GM19193 (cell line): ENCODE measurements around the gene DRG1.

Experiments used
- POLR2A ChIP-seq: IDR thresholded peaks from 4 replicates; pipeline ENCODE4 v1.6.1; 2011; ENCODE audit not compliant: insufficient read depth, insufficient read length; ENCODE audit errors: extremely low read depth

The DRG1 gene

DNA sequence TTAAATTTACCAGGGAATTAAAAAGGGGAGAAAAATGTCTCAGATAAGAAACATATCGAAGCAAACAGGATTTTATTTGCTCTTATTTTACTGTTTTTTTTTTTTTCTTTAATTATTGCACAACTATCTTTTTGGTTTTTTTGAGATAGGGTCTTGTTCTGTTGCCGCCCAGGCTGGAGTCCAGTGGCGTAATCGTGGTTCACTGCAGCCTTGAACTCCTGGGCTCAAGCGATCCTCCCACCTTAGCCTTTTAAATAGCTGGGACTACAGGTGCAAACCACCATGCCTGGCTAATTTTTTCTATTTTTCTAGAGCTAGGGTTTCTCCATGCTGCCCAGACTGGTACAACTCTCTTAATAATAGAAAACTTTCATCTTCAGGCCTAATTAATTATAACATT lies 32.5 kb downstream of the DRG1 start:
- TF ChIP-seq POLR2A = no peak

DNA sequence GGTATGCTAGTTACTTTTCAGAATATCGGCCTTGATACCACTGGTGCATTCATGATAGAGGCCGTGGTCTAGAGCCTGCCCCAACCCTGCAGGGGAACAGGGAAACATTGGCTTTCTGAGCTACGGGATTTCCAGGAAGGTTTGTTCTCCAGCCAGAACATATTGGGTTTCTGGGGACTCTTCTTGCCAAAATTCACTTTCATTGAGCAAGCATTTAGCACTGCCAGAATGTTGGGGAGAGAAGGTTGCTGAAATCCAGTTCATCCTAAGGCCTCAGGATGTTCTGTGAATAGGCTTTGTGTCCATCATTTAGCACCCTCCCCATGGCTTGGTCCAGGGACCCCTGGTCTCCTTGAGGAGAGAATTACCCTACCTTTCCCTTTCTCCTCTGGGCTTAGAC lies 36.7 kb downstream of the DRG1 start:
- TF ChIP-seq POLR2A = no peak

DNA sequence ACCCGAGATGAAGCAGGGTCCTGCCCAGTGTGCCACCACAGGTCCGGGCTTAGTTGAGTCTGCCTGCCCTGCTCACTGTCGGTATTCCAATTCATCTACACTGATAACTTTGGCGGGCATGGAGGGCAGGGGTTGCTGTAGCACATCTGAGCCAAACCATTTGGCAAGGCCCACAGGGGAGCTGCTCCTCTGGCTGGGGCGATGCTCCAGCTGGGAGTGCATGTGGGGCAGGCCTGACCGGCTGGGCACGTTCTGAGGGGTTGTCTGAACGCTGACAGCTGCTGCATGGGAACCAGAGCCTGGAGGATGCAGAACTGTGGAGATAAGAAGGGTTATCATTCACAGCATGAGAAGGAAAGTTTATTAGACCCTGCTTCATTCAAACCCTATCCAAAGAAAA lies 40.4 kb downstream of the DRG1 start:
- no peak for TF ChIP-seq POLR2A

DNA sequence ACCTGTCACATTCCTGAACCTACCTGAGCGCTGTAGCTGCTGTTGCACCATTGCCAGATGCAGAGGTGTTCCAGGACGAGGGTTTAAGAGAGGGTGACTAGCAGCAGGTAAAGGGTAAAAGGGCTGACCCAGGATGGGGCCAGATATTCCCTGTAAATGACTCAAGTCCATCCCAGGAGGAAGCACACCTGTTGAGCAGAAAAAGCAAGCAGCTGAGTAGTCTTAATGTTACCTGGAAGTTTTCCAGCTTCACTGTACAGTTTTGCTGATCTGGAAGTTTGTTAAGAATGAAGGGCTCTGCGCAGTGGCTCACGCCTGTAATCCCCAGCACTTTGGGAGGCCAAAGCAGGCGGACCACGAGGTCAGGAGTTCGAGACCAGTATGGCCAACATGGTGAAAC lies 41.3 kb downstream of the DRG1 start:
- no peak for TF ChIP-seq POLR2A

DNA sequence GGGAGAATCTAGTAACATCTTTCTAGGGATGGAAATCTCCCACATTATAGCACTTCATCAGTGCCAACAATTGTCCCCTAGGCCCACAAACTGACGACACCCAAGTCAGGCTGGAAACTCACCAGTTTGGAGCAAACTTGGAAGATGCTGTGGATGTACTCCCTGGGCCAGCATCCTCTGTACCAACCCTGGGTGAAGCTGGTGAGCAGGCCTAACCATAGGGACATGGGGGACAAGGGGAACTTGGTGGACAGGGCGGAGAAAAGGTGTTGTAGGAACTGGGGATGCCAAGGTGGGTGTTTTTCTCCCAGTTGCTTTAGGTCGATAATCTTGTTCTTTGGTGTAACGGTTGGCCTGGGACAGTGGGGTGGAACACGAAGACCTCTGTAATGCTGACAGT lies 42.2 kb downstream of the DRG1 start:
- TF ChIP-seq POLR2A = no peak

DNA sequence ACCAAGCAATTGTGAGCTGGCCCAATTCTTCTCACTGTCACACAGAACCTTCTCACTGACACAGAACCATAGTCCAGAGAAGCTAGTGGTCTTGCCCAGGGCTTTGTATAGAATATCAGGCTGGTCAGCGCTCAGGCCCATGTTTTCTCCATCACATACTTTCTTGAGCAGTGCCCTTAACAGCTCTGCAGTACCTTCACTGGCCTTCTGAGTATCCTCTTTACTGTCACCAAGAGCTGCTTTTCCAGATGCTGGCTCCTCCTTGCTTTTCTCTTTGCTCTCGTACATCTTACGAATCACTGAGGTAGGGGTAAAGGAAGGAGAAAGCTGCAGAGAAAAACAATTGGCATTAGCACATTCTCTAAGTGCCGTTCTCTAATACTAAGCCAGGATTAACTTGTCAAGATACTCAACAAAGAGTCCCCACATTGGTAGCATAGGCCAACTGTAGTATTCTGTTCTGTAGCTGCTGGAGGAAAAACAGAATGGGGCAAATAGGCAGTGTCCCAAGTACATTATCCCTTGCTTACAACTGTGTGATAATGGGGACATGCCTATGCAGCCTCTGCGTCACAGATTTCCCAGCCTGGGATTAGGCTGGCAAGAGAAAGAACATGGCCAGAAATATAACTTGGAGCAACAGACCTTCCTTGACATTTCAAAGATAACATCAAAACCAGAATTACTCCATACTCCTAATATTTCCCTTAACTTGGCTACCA lies 43.5 kb downstream of the DRG1 start:
- no peak for TF ChIP-seq POLR2A

DNA sequence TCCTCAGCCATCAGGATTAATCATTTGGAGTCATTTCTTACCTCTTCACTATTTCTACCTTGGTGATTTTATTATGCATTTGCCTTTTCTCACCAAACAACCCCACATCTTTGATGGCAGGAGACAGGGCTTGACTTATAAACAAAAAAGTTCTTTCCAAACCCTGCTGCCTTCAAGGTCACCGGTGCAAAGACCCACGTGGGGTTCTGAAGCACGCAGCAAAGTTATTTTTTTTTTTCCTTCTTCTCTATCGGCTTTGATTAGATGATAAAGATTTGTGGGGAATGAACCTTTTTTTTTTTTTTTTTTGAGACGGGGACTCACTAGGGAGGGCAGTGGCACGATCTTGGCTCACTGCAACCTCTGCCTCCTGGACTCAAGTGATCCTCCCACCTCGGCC lies 44.1 kb downstream of the DRG1 start:
- TF ChIP-seq POLR2A = no peak

DNA sequence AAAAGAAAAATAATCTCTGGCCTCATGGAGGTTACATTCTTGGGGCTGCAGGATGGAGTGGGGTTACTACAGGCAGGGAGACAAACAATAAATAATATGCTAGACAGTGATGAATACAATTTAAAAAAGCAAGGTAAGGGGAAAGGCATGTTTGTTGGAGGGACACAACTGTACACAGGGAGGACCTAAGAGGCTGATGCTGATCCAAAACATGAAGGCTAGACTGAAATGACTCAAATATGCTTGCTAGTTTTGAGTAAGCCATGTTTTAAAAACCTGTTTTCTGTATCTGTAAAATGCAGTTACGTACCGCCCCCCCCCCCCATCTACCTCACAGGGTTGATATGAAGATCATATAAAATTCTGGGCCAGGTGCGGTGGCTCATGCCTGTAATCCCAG lies 46.2 kb downstream of the DRG1 start:
- no peak for TF ChIP-seq POLR2A

DNA sequence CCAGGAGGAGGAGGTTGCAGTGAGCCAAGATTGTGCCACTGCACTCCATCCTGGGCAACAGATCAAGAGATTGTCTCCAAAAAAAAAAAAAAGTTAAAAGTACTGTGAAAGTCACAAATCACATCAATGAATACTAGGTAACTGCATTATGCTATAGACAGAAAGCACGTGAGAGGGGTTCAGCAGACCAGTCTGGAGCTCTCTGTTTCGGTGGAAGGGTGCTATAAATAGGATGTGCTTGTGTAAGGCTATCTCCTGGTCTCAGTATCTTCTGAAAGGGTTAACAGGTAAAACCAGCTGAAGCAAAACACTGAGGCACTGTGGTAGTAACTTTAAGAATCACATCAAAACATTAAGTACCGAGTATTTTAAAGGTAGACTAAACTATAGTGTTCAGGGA lies 46.8 kb downstream of the DRG1 start:
- TF ChIP-seq POLR2A = no peak

DNA sequence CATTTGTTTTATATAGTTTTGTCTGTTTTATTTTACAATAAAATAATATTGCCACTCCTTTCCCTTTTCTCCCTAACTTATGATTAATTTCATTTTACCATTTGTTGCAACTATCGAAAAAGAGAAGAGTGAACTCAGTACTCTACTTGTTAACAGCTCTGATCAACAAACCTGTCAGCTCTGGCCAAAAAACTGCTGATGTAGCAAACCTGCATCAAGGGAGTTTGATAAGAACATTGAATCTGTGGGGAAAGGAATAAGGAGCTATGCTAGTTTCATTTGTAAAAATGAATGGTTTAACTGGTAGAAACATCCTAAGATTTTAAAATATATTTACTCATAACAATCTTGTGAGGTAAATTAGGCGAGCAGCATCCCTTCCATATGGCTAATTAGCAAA lies 47.4 kb downstream of the DRG1 start:
- TF ChIP-seq POLR2A = no peak

DNA sequence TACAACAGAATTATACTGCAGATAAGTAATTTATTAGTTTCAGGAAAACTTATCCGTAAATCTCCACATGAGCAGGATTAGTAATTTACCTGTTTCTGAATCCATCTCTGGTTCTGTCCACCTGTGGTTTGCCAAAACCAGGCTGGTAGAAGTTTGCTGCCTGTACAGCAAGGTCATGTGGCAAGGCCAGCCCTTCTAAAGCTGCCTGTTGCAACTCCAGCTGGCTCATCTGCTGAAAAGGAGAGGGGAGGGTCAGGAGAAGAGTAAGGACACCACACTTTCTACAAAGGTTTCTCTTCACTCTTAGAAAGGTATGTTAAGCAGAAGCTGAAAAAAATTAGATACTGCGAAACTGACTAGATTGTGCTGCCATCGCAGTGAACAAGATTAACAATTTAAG lies 47.9 kb downstream of the DRG1 start:
- TF ChIP-seq POLR2A = no peak

DNA sequence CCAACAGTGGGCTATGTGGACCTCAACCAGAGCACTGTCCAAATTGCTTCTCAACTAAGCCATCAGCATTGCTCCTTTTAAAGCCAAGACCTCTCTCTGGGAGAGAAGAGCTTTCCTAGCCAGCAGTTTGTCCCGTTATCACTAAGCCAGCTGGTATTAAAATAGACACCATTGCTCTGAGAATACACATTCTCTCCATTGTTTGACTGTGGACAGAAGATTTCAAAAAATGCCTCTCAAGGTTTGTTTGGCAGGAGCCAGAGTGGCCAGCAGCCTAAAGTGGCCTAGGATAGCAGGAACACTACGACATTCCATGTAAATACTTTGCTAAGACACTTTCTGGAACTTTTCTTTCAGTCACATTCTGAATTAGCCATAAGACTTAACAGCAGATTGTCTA lies 49.0 kb downstream of the DRG1 start:
- TF ChIP-seq POLR2A = no peak

DNA sequence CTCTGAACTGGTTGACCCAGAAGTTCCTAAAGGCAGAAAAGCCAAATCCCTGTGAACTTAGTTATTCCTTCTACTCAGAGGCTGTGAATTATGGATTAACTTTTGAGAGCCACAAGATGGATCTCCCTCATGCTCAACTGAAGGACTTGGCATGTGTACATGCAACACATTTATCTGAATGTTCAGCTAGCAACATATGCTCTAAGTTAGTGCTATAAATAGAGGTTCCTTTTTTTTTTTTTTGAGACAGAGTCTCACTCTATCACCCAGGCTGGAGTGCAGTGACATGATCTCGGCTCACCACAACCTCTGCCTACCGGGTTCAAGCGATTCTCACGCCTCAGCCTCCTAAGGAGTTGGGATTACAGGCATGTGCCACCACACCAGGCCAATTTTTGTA lies 50.1 kb downstream of the DRG1 start:
- TF ChIP-seq POLR2A = no peak

DNA sequence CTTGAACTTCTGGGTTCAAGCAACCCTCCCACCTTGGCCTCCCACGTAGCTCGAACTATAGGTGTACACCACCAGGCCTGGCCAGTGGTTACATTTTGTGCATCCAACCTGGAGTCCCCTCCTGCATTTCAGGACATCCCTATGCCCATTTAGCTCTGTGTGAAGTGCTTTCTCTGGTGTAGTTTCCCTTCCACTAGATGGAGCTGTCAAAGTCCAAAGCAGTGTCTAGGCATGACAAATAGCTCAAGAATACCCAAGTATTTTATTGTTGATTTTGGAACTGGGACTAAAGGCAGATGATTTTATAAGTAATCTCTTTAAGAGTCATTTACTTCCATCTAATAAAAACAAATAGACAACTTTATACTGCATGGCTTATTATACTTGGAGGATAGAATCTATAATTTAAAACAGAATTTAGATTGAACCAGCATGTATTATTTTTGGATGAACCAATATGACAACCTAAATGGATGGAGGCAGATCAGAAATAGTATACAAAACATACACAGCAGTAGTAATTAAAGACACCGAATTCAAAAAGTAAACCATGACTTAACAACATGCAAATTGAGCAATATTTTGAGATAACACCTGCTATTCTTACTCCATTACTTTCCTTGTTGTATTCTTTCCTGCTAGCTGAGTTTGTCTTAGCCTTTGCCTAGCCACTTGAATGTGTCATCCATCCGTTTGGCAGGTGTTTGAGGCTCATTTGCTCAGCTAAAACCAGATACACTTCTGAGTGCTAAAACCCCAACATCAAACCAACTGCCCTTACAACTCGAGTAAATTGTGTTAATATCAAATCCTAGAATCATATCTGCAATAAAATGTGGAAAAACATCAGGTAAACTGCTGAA lies 52.5 kb downstream of the DRG1 start:
- TF ChIP-seq POLR2A = no peak

DNA sequence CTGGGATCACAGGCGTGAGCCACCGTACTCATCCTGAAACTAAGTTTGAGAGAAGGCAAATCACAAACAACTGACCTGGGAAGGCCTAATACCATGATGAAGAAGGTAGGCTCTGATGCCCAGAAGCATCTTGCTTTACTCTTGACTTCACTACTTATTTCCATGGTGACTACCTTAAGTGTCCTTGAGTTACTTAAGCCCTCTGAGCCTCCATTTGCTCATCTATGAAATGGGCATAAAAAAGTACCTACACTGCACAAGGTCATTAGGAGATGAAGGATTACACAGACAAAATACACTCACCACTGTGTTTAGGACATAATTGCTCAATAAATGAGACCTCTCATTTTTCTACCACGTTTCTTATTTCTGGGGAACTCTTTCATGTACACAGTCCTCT lies 62.3 kb downstream of the DRG1 start:
- TF ChIP-seq POLR2A = no peak

DNA sequence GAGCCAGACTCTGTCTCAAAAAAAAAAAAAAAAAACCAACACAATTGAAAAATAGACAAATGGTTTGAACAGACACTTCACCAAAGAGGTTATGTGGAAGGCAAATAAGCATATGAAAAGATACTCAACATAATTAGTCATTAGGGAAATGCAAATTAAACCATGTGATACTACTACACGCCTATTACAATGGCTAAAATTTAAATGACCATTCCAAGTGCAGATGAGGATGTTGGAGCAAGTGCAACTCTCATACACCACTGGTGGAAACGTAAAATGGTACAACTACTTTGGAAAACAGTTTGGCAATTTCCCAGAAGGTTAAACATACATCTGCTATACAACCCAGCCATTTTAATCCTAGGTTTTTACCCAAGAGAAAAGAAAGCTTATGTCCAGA lies 65.9 kb downstream of the DRG1 start:
- TF ChIP-seq POLR2A = no peak
